ENCODE measurements around the gene STAM2. TPM values are rescaled to one million over a fixed set of nuclear protein-coding genes. Genes with fewer than 3 reads are reported as not detected.

STAM2 gene
- total RNA-seq, 2 experiments from 2014 or later = 15.5 to 17.5 TPM

Other genes with a start within 250 kb of the STAM2 start
- under 1 TPM; 0.29 to 0.47 TPM for gene CACNB4, start 76.7 kb downstream of the STAM2 start, total RNA-seq
- under 1 TPM; 0.05 to 0.21 TPM for gene FMNL2, start 159.4 kb upstream of the STAM2 start, total RNA-seq